Measurements from ENCODE around the gene C4orf50.

DNA sequence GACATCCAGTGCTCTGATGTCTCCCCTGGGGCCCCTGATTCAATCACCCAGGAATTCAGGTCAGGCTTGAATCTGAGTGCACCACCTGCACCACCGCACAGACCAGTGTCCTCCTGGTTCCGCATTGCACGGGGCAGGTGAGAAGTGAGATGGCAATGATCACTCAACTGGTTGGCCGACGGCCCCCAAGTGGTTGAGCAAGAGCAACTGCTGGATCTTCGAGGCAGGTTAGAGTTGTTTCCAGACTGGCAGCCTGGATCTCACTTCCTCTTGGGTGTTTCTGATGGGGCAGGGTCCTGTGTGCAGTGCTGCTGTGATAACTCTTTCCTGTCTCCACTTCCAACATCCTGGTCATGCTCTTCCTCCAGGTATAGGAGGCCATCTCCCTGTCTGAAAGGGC, 50.4 kb downstream of the C4orf50 start:
- TF ChIP-seq EZH2phosphoT487 (IDR thresholded peaks at IDR 0.05; ENCODE audit: insufficient read depth, low read depth) (no peak), EZH2 (IDR thresholded peaks at IDR 0.05; ENCODE audit: insufficient read depth, poor library complexity, severe bottlenecking) (no peak)

Data from GM23248 (cell line).